SK-N-SH (cell line): ENCODE measurements around the gene ALAD.

ENCODE experiments used
- EZH2phosphoT487 ChIP-seq: fragments of 200-600 bp; sonication (generic); IDR thresholded peaks from 2 replicates; pipeline ENCODE4 v1.6.1; 2017; ENCODE audit warnings: low read depth, mixed run types, mild to moderate bottlenecking, antibody characterized with exemption, moderate library complexity, borderline replicate concordance
- FOXJ3 ChIP-seq: sonication (generic); formaldehyde crosslinking; IDR thresholded peaks from 2 replicates; pipeline ENCODE4 v1.5.1; 2020; ENCODE audit warnings: mild to moderate bottlenecking, missing genetic modification reagents
- POLR2AphosphoS5 ChIP-seq: IDR thresholded peaks from 2 replicates; pipeline ENCODE4 v1.6.1; 2012; ENCODE audit warnings: low read depth, low read length
- RCOR1 ChIP-seq: fragments of 150-350 bp; IDR thresholded peaks from 2 replicates; pipeline ENCODE4 v1.6.1; 2017; ENCODE audit warnings: antibody characterized with exemption, low read length
- TAF1 ChIP-seq: IDR thresholded peaks from 2 replicates; pipeline ENCODE4 v1.6.1; 2012; ENCODE audit warnings: low read depth, mild to moderate bottlenecking, low read length, moderate library complexity, borderline replicate concordance
- TCF12 ChIP-seq: IDR thresholded peaks from 2 replicates; pipeline ENCODE4 v1.4.0; 2012
- YY1 ChIP-seq: IDR thresholded peaks from 2 replicates; pipeline ENCODE4 v1.4.0; 2012; ENCODE audit warnings: low read depth, mild to moderate bottlenecking
- TF ChIP-seq, protein P1 (sequence below): fragments of 200-600 bp; sonication (generic); IDR thresholded peaks from 2 replicates; pipeline ENCODE4 v1.6.1; 2017; ENCODE audit warnings: antibody characterized with exemption, mild to moderate bottlenecking, moderate library complexity
- TF ChIP-seq, protein P2 (sequence below): IDR thresholded peaks from 2 replicates; pipeline ENCODE4 v1.6.1; 2012; ENCODE audit warnings: mild to moderate bottlenecking, low read depth, low read length, moderate library complexity

DNA sequence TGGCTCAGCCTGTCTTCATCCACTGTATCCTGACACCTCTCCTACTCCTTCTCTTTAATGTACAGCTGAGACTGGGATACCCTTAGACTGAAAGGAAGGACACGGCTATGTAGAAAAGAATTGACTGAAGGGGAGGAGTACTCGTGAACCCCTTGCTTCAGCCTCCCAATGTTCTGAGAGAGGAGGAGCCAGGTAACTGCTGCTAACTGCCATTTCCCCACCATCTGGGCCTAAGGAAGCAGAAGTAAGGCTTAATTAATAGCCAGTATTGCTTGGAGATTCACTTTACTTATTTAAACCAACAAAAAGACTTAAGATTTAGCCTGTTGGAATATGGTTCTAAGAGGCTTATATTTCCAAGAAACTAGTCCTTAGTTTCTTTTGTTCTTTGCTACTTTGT is 43.7 kb upstream of the ALAD start:
- TF ChIP-seq TAF1 (no peak), EZH2phosphoT487 (no peak), RCOR1 (no peak), TCF12 (no peak), FOXJ3 (CRISPR knock-in tag) (no peak), YY1 (no peak), POLR2AphosphoS5 (no peak)
- TF ChIP-seq, protein P1, sequence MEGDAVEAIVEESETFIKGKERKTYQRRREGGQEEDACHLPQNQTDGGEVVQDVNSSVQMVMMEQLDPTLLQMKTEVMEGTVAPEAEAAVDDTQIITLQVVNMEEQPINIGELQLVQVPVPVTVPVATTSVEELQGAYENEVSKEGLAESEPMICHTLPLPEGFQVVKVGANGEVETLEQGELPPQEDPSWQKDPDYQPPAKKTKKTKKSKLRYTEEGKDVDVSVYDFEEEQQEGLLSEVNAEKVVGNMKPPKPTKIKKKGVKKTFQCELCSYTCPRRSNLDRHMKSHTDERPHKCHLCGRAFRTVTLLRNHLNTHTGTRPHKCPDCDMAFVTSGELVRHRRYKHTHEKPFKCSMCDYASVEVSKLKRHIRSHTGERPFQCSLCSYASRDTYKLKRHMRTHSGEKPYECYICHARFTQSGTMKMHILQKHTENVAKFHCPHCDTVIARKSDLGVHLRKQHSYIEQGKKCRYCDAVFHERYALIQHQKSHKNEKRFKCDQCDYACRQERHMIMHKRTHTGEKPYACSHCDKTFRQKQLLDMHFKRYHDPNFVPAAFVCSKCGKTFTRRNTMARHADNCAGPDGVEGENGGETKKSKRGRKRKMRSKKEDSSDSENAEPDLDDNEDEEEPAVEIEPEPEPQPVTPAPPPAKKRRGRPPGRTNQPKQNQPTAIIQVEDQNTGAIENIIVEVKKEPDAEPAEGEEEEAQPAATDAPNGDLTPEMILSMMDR: no peak
- TF ChIP-seq, protein P2, sequence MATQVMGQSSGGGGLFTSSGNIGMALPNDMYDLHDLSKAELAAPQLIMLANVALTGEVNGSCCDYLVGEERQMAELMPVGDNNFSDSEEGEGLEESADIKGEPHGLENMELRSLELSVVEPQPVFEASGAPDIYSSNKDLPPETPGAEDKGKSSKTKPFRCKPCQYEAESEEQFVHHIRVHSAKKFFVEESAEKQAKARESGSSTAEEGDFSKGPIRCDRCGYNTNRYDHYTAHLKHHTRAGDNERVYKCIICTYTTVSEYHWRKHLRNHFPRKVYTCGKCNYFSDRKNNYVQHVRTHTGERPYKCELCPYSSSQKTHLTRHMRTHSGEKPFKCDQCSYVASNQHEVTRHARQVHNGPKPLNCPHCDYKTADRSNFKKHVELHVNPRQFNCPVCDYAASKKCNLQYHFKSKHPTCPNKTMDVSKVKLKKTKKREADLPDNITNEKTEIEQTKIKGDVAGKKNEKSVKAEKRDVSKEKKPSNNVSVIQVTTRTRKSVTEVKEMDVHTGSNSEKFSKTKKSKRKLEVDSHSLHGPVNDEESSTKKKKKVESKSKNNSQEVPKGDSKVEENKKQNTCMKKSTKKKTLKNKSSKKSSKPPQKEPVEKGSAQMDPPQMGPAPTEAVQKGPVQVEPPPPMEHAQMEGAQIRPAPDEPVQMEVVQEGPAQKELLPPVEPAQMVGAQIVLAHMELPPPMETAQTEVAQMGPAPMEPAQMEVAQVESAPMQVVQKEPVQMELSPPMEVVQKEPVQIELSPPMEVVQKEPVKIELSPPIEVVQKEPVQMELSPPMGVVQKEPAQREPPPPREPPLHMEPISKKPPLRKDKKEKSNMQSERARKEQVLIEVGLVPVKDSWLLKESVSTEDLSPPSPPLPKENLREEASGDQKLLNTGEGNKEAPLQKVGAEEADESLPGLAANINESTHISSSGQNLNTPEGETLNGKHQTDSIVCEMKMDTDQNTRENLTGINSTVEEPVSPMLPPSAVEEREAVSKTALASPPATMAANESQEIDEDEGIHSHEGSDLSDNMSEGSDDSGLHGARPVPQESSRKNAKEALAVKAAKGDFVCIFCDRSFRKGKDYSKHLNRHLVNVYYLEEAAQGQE: no peak
